Gastroesophageal sphincter (tissue), 3 donors: ENCODE results near the gene COA7.

Experiments
- CTCF ChIP-seq, 4 experiments: fragments of 200-600 bp in 2 of 4; fragments of 450-650 bp in 2 of 4; sonication (generic) in 1 of 4; IDR thresholded peaks; one replicate each; pipeline ENCODE4 v1.5.1; 2017 to 2019; ENCODE audit warnings: antibody characterized with exemption in 4 of 4, mild to moderate bottlenecking in 2 of 4, moderate library complexity in 2 of 4
- EP300 ChIP-seq: sonication (generic); formaldehyde crosslinking; IDR thresholded peaks from one replicate; pipeline ENCODE4 v1.6.1; 2017; ENCODE audit warnings: antibody characterized with exemption, mild to moderate bottlenecking
- POLR2A ChIP-seq, 2 donors: fragments of 450-650 bp; IDR thresholded peaks; one replicate each; pipeline ENCODE4 v1.6.1; 2017; ENCODE audit warnings: antibody characterized with exemption in 2 of 2, mild to moderate bottlenecking in 2 of 2, moderate library complexity in 1 of 2
- POLR2AphosphoS5 ChIP-seq: sonication (generic); formaldehyde crosslinking; IDR thresholded peaks from one replicate; pipeline ENCODE4 v1.6.1; 2017; ENCODE audit warnings: antibody characterized with exemption

DNA sequence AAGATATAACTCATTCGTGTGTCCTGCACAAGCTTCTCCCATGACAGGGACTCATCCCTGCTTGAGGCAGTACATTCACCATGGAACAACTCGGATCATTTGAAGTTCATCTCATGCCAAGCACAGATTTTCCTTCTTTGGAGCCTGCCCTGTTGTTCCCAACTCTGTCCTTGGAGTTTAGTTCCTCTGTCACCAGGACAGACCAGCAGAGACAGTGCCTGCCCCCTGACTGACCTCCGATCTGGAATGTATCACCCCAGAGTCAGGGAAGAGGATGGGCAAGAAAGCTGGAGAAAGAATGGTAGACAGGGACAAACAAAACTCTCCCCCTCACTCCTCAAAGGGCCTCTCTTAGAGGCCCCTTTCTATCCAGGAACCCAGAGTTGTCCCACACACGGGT, 60.2 kb downstream of the COA7 start:
- TF ChIP-seq CTCF (IDR thresholded peaks at IDR 0.05) (no peak), POLR2A (IDR thresholded peaks at IDR 0.05) (no peak), EP300 (no peak), POLR2AphosphoS5 (no peak)
